Measurements from ENCODE around the gene PHYKPL. TPM values are rescaled to one million over a fixed set of nuclear protein-coding genes. Genes with fewer than 3 reads are reported as not detected.

PHYKPL gene
- total RNA-seq, 1 experiment from 2014 or later = 43.2 TPM

DNA sequence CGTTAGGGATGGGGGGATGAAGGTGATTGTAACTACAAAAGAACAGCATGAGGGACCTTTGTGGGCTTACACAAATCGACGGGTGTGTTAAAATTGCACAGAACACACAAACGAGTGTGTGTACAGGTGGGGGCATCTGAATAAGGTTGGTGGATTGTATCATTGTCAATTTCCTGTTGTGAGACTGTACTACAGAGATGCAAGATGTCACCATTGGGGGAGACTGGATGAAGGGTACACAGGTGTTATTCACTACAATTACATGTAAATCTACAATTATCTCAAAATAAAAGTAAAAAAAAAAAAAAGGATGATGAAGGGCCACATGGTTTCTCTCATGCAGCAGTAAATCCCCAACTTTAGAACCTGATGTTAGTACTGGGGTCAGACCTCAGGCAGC lies 31.4 kb upstream of the PHYKPL start:
- no TSS peak for BruUV-seq (replicated peaks)
- H3K4me3 ChIP-seq (ENCODE audit: low read depth in 2 of 2, low read length in 2 of 2) = no peak overlapping the region
- no peaks in the 10 kb centered on the region for H3K9me3 ChIP-seq (ENCODE audit: control insufficient read depth, insufficient read depth, low read depth, low read length)
- in situ Hi-C loops (cut with HindIII; ENCODE audit: low pct_unique_long_range_greater_than_20kb, low sequenced_read_pairs) (no loop called here), intact Hi-C loops (cut with micrococcal nuclease; ENCODE audit: unreplicated experiment) (no loop called here)
- no peak for ATAC-seq
- DNase-seq (ENCODE audit: low read depth, low spot score) = no peak
- ChIA-PET CTCF (no interaction called here), POLR2A (no interaction called here)
- H3K27ac ChIP-seq (ENCODE audit: low read length) = no peak overlapping the region
- no peaks in the 10 kb centered on the region for H3K36me3 ChIP-seq (ENCODE audit: control insufficient read depth, insufficient read depth, low read length)
- H3K4me1 ChIP-seq (ENCODE audit: control insufficient read depth, insufficient read depth, low read length) = no peaks in the 10 kb centered on the region
- no peaks in the 10 kb centered on the region for H3K27me3 ChIP-seq (ENCODE audit: control insufficient read depth, insufficient read depth, low read length)
- TF ChIP-seq SIN3A (IDR thresholded peaks at IDR 0.05; ENCODE audit: borderline replicate concordance, insufficient read depth, low read depth, low read length) = no peak
- no peak for TF ChIP-seq REST (IDR thresholded peaks at IDR 0.05; ENCODE audit: insufficient read depth in 1 of 2, low read depth in 2 of 2, low read length in 1 of 2)
- TF ChIP-seq TCF7L2 (IDR thresholded peaks at IDR 0.05; ENCODE audit: low read depth, low read length) = no peak
- TF ChIP-seq POLR2AphosphoS5 (IDR thresholded peaks at IDR 0.05; ENCODE audit: low read depth, low read length) = no peak
- TF ChIP-seq CTCF (IDR thresholded peaks at IDR 0.05) = no peak

DNA sequence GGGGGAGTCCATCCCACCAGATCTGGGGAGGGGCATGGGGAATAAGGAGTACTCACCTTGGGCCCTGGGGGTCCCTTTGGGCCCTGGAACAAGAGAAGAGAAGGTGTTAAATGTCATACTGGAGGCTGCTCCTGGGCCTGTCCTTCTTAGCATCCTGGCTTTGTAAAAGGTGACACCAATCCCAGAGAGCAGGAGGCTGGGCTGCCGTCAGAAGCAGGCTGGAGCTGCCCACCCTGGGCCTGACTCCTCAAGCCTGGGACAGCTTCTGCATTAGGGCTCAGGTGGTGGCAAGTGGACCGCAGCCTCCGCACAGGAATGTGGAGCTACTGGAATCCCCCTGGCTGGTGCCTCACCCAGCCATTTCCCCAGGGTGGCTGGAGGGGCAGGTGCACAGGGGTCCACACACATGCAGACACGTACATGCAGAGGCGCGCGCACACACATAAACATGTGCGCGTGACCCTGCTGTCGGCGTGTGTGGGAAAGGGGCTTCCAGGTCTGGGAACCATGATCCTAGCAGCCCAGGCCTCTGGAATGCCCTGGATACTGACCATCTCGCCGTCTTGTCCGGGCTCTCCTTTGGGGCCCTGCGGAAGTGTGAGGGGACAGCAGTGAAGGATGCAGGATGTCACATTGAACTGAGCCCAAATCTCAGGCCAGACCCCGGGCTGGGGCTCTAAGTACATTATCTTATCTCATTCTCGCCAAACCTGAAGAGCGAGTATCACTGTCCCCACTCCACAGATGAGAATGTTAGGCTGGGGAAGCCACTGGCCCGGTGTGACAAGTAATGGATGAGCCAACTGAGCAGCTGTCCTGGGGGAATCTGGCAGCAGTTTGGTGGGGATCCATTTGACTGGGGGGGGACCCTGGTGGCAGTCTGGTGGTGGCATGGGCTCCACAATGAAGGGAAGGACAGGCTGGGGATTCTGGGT lies 29.3 kb upstream of the PHYKPL start:
- no peak for DNase-seq (ENCODE audit: low read depth, low spot score)
- Histone ChIP-seq H3K27me3 (ENCODE audit: control insufficient read depth, insufficient read depth, low read length) (no peaks in the 10 kb centered on the region), H3K4me1 (ENCODE audit: control insufficient read depth, insufficient read depth, low read length) (no peaks in the 10 kb centered on the region), H3K36me3 (ENCODE audit: control insufficient read depth, insufficient read depth, low read length) (no peaks in the 10 kb centered on the region), H3K4me3 (ENCODE audit: low read depth in 2 of 2, low read length in 2 of 2) (no peak overlapping the region), H3K9me3 (ENCODE audit: control insufficient read depth, insufficient read depth, low read depth, low read length) (no peaks in the 10 kb centered on the region), H3K27ac (ENCODE audit: low read length) (no peak overlapping the region)
- no peak for ATAC-seq
- no TSS peak for BruUV-seq (replicated peaks)
- ChIA-PET POLR2A (no interaction called here), CTCF (no interaction called here)
- intact Hi-C loops (cut with micrococcal nuclease; ENCODE audit: unreplicated experiment) = no loop called here
- in situ Hi-C loops (cut with HindIII; ENCODE audit: low pct_unique_long_range_greater_than_20kb, low sequenced_read_pairs) = no loop called here
- no peak for TF ChIP-seq TCF7L2 (IDR thresholded peaks at IDR 0.05; ENCODE audit: low read depth, low read length)
- no peak for TF ChIP-seq POLR2AphosphoS5 (IDR thresholded peaks at IDR 0.05; ENCODE audit: low read depth, low read length)
- TF ChIP-seq REST (IDR thresholded peaks at IDR 0.05; ENCODE audit: insufficient read depth in 1 of 2, low read depth in 2 of 2, low read length in 1 of 2) = no peak
